ENCODE data around the gene NDUFA12. TPM values are rescaled to one million over a fixed set of nuclear protein-coding genes. Genes with fewer than 3 reads are reported as not detected.
A peak's percentile ranks its signal among the peaks of the same experiment; 100 is the strongest.

The NDUFA12 gene
- total and polyA plus RNA-seq, 2 of the 13 experiments (the other 11 are each of a cell fraction or from before 2014, with no cell fraction given): 101 to 173 TPM

GRCh38 chr12:95003213-95003920 lies at the start of gene NDUFA12 (continued):
- no peak for TF ChIP-seq PAF1 (CRISPR knock-in tag; IDR thresholded peaks at IDR 0.05)
- peak; percentile 73 for TF ChIP-seq RXRA (CRISPR knock-in tag; IDR thresholded peaks at IDR 0.05)
- peak; percentile 67; the same call in 1 of the 2 replicates for TF ChIP-seq ZNF275 (CRISPR knock-in tag; IDR thresholded peaks at IDR 0.05; ENCODE audit: borderline replicate concordance)
- TF ChIP-seq NFIC (IDR thresholded peaks at IDR 0.05; ENCODE audit: low read length): no peak
- peak; percentile 95 for TF ChIP-seq ZNF230 (CRISPR knock-in tag; IDR thresholded peaks at IDR 0.05)
- no peak for TF ChIP-seq ZKSCAN8 (CRISPR knock-in tag; IDR thresholded peaks at IDR 0.05; ENCODE audit: borderline replicate concordance)
- no peak for TF ChIP-seq LCORL (IDR thresholded peaks at IDR 0.05)
- TF ChIP-seq LCORL (CRISPR knock-in tag; IDR thresholded peaks at IDR 0.05): no peak; the same call in 1 of the 2 replicates
- TF ChIP-seq ZNF10 (CRISPR knock-in tag; IDR thresholded peaks at IDR 0.05; ENCODE audit: borderline replicate concordance, low read depth): no peak
- TF ChIP-seq ZNF563 (CRISPR knock-in tag; IDR thresholded peaks at IDR 0.05): peak; percentile 56; the same call in 1 of the 2 replicates
- TF ChIP-seq PPARG (CRISPR knock-in tag; conservative IDR thresholded peaks at IDR 0.05): peak; percentile 35
- TF ChIP-seq NFIB (CRISPR knock-in tag; IDR thresholded peaks at IDR 0.05; ENCODE audit: borderline replicate concordance): no peak
- TF ChIP-seq ATF2 (CRISPR knock-in tag; IDR thresholded peaks at IDR 0.05): 0 out of 2 replicates have a peak, but pooled peaks have one; percentile 53
- no peak for TF ChIP-seq NFYC (CRISPR knock-in tag; IDR thresholded peaks at IDR 0.05)
- no peak for TF ChIP-seq ZFP41 (CRISPR knock-in tag; IDR thresholded peaks at IDR 0.05; ENCODE audit: borderline replicate concordance)
- peak; percentile 76 for TF ChIP-seq TEAD3 (CRISPR knock-in tag; optimal IDR thresholded peaks at IDR 0.05; ENCODE audit: borderline replicate concordance)
- no peak for TF ChIP-seq ZNF251 (CRISPR knock-in tag; IDR thresholded peaks at IDR 0.05)
- 0 out of 2 replicates have a peak, but pooled peaks have one; percentile 58 for TF ChIP-seq ZNF225 (CRISPR knock-in tag; IDR thresholded peaks at IDR 0.05)
- no peak for TF ChIP-seq ARNT (IDR thresholded peaks at IDR 0.05)
- peak; percentile 83; the same call in 1 of the 2 replicates for TF ChIP-seq SMAD3 (CRISPR knock-in tag; IDR thresholded peaks at IDR 0.05)
- TF ChIP-seq ZNF713 (CRISPR knock-in tag; IDR thresholded peaks at IDR 0.05): no peak
- TF ChIP-seq SRSF9 (IDR thresholded peaks at IDR 0.05; ENCODE audit: borderline replicate concordance, insufficient read depth, low read depth, low read length, poor library complexity, severe bottlenecking): no peak
- peak; percentile 86 for TF ChIP-seq SAP130 (CRISPR knock-in tag; IDR thresholded peaks at IDR 0.05; ENCODE audit: low read depth)
- TF ChIP-seq SMAD9 (CRISPR knock-in tag; IDR thresholded peaks at IDR 0.05): no peak
- no peak for TF ChIP-seq ZNF33B (CRISPR knock-in tag; IDR thresholded peaks at IDR 0.05)
- TF ChIP-seq STAG1 (CRISPR knock-in tag; IDR thresholded peaks at IDR 0.05): no peak
- TF ChIP-seq, protein P1, sequence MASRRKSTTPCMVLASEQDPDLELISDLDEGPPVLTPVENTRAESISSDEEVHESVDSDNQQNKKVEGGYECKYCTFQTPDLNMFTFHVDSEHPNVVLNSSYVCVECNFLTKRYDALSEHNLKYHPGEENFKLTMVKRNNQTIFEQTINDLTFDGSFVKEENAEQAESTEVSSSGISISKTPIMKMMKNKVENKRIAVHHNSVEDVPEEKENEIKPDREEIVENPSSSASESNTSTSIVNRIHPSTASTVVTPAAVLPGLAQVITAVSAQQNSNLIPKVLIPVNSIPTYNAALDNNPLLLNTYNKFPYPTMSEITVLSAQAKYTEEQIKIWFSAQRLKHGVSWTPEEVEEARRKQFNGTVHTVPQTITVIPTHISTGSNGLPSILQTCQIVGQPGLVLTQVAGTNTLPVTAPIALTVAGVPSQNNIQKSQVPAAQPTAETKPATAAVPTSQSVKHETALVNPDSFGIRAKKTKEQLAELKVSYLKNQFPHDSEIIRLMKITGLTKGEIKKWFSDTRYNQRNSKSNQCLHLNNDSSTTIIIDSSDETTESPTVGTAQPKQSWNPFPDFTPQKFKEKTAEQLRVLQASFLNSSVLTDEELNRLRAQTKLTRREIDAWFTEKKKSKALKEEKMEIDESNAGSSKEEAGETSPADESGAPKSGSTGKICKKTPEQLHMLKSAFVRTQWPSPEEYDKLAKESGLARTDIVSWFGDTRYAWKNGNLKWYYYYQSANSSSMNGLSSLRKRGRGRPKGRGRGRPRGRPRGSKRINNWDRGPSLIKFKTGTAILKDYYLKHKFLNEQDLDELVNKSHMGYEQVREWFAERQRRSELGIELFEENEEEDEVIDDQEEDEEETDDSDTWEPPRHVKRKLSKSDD (CRISPR knock-in tag; IDR thresholded peaks at IDR 0.05; ENCODE audit: low read depth): no peak; the same call in 1 of the 2 replicates
- no peak; the same call in 1 of the 2 replicates for TF ChIP-seq NR2F2 (IDR thresholded peaks at IDR 0.05; ENCODE audit: borderline replicate concordance, low read depth)
